ENCODE measurements around the gene OTUD4.

Gene OTUD4

GRCh38 chr4:145176641-145177432 is 3.6 kb downstream of the OTUD4 start:
- Mint-ChIP-seq H3K4me3 (peak overlapping the region; percentile 83), H3K27me3 (no peaks in the 10 kb centered on the region), H3K27ac (ENCODE audit: low read depth) (peak overlapping the region; percentile 93), H3K36me3 (ENCODE audit: insufficient read depth) (peaks cover 23% of the 10 kb centered on the region), H3K4me1 (peaks cover 49% of the 10 kb centered on the region), H3K9me3 (no peaks in the 10 kb centered on the region)
- ATAC-seq (replicated peaks; ENCODE audit: extremely low read depth, poor library complexity, severe bottlenecking): no peak
- no peak for DNase-seq (ENCODE audit: low spot score in 2 of 2)

DNA sequence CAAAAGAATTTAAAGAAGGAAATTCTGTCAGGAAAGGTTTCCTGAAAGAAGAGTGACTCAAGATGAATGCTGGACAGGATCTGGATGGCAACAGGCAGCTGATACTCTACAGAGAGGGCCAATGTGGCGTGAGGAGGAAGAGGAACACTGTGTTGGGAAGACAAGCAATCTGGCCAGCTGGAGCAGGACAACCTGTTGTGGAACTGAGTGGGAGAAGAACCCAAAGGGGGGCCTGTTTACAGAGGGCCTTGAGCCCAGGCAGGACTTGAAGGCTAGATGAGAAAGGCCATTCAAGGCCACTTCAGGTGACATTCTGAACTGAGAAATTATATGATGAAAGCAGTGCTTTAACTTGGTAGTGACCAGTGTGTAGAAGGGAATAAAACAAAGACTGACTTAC is 8.5 kb downstream of the OTUD4 start:
- no peaks in the 10 kb centered on the region for H3K27me3 Mint-ChIP-seq
- peaks cover 46% of the 10 kb centered on the region for H3K4me1 Mint-ChIP-seq
- H3K27ac Mint-ChIP-seq (ENCODE audit: low read depth): no peak overlapping the region
- no peaks in the 10 kb centered on the region for H3K9me3 Mint-ChIP-seq
- H3K36me3 Mint-ChIP-seq (ENCODE audit: insufficient read depth): peaks cover 37% of the 10 kb centered on the region
- DNase-seq (ENCODE audit: low spot score in 2 of 2) (no peak), ATAC-seq (replicated peaks; ENCODE audit: extremely low read depth, poor library complexity, severe bottlenecking) (no peak)
- no peak overlapping the region for H3K4me3 Mint-ChIP-seq

- H3K4me3 Mint-ChIP-seq: no peak overlapping the region
- H3K36me3 Mint-ChIP-seq (ENCODE audit: insufficient read depth): peaks cover 48% of the 10 kb centered on the region
- H3K4me1 Mint-ChIP-seq: peaks cover 50% of the 10 kb centered on the region
- ATAC-seq (replicated peaks; ENCODE audit: extremely low read depth, poor library complexity, severe bottlenecking) (no peak), DNase-seq (ENCODE audit: low spot score in 2 of 2) (no peak)
- H3K27ac Mint-ChIP-seq (ENCODE audit: low read depth): peak overlapping the region; percentile 17
- no peaks in the 10 kb centered on the region for H3K9me3 Mint-ChIP-seq
- H3K27me3 Mint-ChIP-seq: no peaks in the 10 kb centered on the region
Measured at GRCh38 chr4:145170223-145170622, 10.2 kb downstream of the OTUD4 start.

DNA sequence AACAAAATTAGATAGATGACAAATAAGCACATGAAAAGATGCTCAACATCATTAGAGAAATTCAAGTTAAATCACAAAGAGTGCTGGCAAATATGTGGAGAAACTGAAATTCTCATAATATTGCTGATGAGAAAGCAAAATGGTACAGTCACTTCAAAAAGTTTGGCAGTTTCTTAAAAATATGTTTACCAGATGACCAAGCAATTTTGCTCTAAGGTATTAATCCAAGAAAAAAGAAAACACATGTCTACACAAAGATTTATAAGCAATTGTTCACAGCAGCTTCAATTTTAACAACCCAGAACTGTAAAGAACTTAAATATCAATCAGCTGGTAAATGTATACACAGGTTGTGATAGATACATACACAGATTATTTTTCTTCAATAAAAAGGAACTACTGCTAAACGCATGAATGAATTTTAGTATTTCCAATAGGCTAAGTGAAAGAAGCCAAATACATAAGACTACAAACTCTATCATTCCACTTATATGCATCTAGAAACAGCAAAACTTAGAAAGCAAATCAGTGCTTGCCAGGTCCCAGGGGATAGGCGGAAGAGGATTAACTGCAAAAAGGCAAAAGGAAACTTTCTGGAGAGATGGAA is 11.7 kb downstream of the OTUD4 start:
- Mint-ChIP-seq H3K4me3 (no peak overlapping the region), H3K27me3 (no peaks in the 10 kb centered on the region), H3K4me1 (peaks cover 37% of the 10 kb centered on the region), H3K9me3 (no peaks in the 10 kb centered on the region), H3K27ac (ENCODE audit: low read depth) (no peak overlapping the region), H3K36me3 (ENCODE audit: insufficient read depth) (peaks cover 43% of the 10 kb centered on the region)
- ATAC-seq (replicated peaks; ENCODE audit: extremely low read depth, poor library complexity, severe bottlenecking) (no peak), DNase-seq (ENCODE audit: low spot score in 2 of 2) (no peak)

GRCh38 chr4:145167887-145168286 is 12.5 kb downstream of the OTUD4 start:
- Mint-ChIP-seq H3K27ac (ENCODE audit: low read depth) (no peak overlapping the region), H3K4me3 (no peak overlapping the region), H3K9me3 (no peaks in the 10 kb centered on the region), H3K36me3 (ENCODE audit: insufficient read depth) (peaks cover 46% of the 10 kb centered on the region), H3K4me1 (peaks cover 32% of the 10 kb centered on the region), H3K27me3 (no peaks in the 10 kb centered on the region)
- DNase-seq (ENCODE audit: low spot score in 2 of 2) (no peak), ATAC-seq (replicated peaks; ENCODE audit: extremely low read depth, poor library complexity, severe bottlenecking) (no peak)

- Mint-ChIP-seq H3K9me3 (no peaks in the 10 kb centered on the region), H3K36me3 (ENCODE audit: insufficient read depth) (peaks cover 44% of the 10 kb centered on the region), H3K27me3 (no peaks in the 10 kb centered on the region), H3K4me1 (peaks cover 9% of the 10 kb centered on the region), H3K4me3 (no peak overlapping the region), H3K27ac (ENCODE audit: low read depth) (no peak overlapping the region)
- no peak for DNase-seq (ENCODE audit: low spot score in 2 of 2)
- no peak for ATAC-seq (replicated peaks; ENCODE audit: extremely low read depth, poor library complexity, severe bottlenecking)
Measured at GRCh38 chr4:145161549-145161948, 18.8 kb downstream of the OTUD4 start.

- peaks cover 68% of the 10 kb centered on the region for H3K36me3 Mint-ChIP-seq (ENCODE audit: insufficient read depth)
- DNase-seq (ENCODE audit: low spot score in 2 of 2): no peak
- no peak overlapping the region for H3K27ac Mint-ChIP-seq (ENCODE audit: low read depth)
- H3K27me3 Mint-ChIP-seq: no peaks in the 10 kb centered on the region
- ATAC-seq (replicated peaks; ENCODE audit: extremely low read depth, poor library complexity, severe bottlenecking): no peak
- H3K4me3 Mint-ChIP-seq: no peak overlapping the region
- no peaks in the 10 kb centered on the region for H3K9me3 Mint-ChIP-seq
- H3K4me1 Mint-ChIP-seq: peaks cover 8% of the 10 kb centered on the region
Measured at GRCh38 chr4:145156986-145157385, 23.4 kb downstream of the OTUD4 start.

- no peaks in the 10 kb centered on the region for H3K27me3 Mint-ChIP-seq
- no peak overlapping the region for H3K27ac Mint-ChIP-seq (ENCODE audit: low read depth)
- H3K9me3 Mint-ChIP-seq: no peaks in the 10 kb centered on the region
- H3K36me3 Mint-ChIP-seq (ENCODE audit: insufficient read depth): peaks cover 64% of the 10 kb centered on the region
- no peak overlapping the region for H3K4me3 Mint-ChIP-seq
- DNase-seq (ENCODE audit: low spot score in 2 of 2) (no peak), ATAC-seq (replicated peaks; ENCODE audit: extremely low read depth, poor library complexity, severe bottlenecking) (no peak)
- no peaks in the 10 kb centered on the region for H3K4me1 Mint-ChIP-seq
Measured at GRCh38 chr4:145155268-145155870, 25.0 kb downstream of the OTUD4 start.

DNA sequence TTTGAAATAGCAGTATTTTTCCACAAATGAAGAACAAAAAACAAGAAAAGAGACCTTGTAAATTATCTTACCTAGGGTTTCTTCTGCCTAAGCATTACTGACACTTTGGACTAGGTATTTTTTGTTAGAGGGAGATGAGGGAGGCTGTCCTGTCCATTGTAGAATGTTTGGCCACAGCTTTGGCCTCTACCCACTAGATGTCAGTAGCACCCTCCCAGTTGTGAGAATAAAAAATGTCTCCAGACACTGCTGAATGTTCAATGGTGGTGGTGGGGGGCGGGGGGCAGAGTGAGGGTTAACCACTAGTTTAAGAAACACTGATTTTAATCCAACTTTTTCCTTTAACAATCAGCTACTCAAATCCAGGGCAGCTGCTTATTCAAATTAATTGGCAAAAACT is 25.8 kb downstream of the OTUD4 start:
- H3K9me3 Mint-ChIP-seq: no peaks in the 10 kb centered on the region
- H3K36me3 Mint-ChIP-seq (ENCODE audit: insufficient read depth): peaks cover 70% of the 10 kb centered on the region
- no peak for ATAC-seq (replicated peaks; ENCODE audit: extremely low read depth, poor library complexity, severe bottlenecking)
- H3K27me3 Mint-ChIP-seq: no peaks in the 10 kb centered on the region
- H3K4me1 Mint-ChIP-seq: no peaks in the 10 kb centered on the region
- no peak overlapping the region for H3K4me3 Mint-ChIP-seq
- peak overlapping the region; percentile 71 for H3K27ac Mint-ChIP-seq (ENCODE audit: low read depth)
- no peak for DNase-seq (ENCODE audit: low spot score in 2 of 2)

- H3K9me3 Mint-ChIP-seq: no peaks in the 10 kb centered on the region
- H3K36me3 Mint-ChIP-seq (ENCODE audit: insufficient read depth): peaks cover 74% of the 10 kb centered on the region
- no peak for DNase-seq (ENCODE audit: low spot score in 2 of 2)
- no peaks in the 10 kb centered on the region for H3K27me3 Mint-ChIP-seq
- H3K4me1 Mint-ChIP-seq: no peaks in the 10 kb centered on the region
- peak overlapping the region; percentile 71 for H3K27ac Mint-ChIP-seq (ENCODE audit: low read depth)
- no peak for ATAC-seq (replicated peaks; ENCODE audit: extremely low read depth, poor library complexity, severe bottlenecking)
- no peak overlapping the region for H3K4me3 Mint-ChIP-seq
Measured at GRCh38 chr4:145153904-145154298, 26.5 kb downstream of the OTUD4 start.

DNA sequence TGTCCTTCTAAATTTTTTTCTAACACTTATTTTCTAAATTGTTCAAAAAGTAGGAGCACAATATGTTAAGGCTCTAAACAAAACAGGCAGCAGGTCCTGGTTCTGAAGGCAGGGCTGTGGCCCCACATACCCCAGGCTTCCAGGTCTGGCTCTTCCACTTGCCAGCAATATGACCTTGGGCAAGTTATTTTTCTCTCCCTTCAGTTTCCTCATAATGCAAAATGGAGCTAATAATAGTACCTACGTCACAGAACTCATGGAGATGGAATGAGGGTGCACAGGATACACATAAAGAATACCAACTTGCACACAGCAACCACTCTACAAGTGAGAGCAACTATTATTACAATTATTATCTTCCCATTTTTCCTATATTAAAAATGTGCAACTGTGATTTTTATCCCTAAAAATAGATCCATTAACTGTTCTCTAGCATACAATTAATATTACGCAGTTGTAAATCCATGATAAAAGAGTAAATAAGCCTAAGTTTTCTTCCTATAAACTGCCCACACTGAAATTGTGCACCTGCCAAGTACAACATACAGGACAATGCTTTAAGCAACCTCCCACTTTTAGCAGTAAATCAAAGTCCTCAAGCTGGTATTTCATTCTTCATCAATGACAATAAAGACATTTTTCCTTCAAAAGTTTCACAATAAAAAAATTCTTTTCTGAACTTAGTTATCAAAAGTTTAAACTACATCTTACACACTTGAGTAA is 27.0 kb downstream of the OTUD4 start:
- Mint-ChIP-seq H3K36me3 (ENCODE audit: insufficient read depth) (peaks cover 74% of the 10 kb centered on the region), H3K27me3 (no peaks in the 10 kb centered on the region), H3K27ac (ENCODE audit: low read depth) (peak overlapping the region; percentile 1), H3K4me1 (no peaks in the 10 kb centered on the region), H3K4me3 (no peak overlapping the region), H3K9me3 (no peaks in the 10 kb centered on the region)
- DNase-seq (ENCODE audit: low spot score in 2 of 2) (no peak), ATAC-seq (replicated peaks; ENCODE audit: extremely low read depth, poor library complexity, severe bottlenecking) (no peak)

DNA sequence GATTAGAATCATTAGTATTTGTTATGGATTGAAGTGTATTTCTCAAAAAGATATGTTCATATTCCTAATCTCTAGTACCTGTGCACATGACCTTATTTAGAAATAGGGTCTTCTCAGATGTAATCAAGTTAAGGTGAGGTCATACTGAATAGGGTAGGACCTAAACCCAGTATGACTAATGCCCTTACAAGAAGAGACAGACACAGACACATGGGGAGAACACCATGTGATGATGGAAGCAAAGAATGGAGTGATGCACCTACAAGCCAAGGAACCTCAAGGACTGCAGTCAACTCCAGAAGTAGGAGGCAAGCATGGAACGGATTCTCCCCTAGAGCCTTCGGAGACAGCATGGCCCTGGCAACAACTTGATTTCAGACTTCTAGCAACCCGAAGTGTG is 31.4 kb downstream of the OTUD4 start:
- no peak overlapping the region for H3K4me3 Mint-ChIP-seq
- peaks cover 68% of the 10 kb centered on the region for H3K36me3 Mint-ChIP-seq (ENCODE audit: insufficient read depth)
- no peaks in the 10 kb centered on the region for H3K9me3 Mint-ChIP-seq
- DNase-seq (ENCODE audit: low spot score in 2 of 2) (no peak), ATAC-seq (replicated peaks; ENCODE audit: extremely low read depth, poor library complexity, severe bottlenecking) (no peak)
- H3K27me3 Mint-ChIP-seq: no peaks in the 10 kb centered on the region
- H3K27ac Mint-ChIP-seq (ENCODE audit: low read depth): no peak overlapping the region
- peaks cover 6% of the 10 kb centered on the region for H3K4me1 Mint-ChIP-seq
